ENCODE measurements around the gene DIDO1. TPM values are rescaled to one million over a fixed set of nuclear protein-coding genes. Genes with fewer than 3 reads are reported as not detected.

Gene DIDO1
- total and polyA plus RNA-seq, 2 of the 13 experiments (the other 11 are each of a cell fraction or from before 2014, with no cell fraction given): 75.0 to 75.1 TPM

DNA sequence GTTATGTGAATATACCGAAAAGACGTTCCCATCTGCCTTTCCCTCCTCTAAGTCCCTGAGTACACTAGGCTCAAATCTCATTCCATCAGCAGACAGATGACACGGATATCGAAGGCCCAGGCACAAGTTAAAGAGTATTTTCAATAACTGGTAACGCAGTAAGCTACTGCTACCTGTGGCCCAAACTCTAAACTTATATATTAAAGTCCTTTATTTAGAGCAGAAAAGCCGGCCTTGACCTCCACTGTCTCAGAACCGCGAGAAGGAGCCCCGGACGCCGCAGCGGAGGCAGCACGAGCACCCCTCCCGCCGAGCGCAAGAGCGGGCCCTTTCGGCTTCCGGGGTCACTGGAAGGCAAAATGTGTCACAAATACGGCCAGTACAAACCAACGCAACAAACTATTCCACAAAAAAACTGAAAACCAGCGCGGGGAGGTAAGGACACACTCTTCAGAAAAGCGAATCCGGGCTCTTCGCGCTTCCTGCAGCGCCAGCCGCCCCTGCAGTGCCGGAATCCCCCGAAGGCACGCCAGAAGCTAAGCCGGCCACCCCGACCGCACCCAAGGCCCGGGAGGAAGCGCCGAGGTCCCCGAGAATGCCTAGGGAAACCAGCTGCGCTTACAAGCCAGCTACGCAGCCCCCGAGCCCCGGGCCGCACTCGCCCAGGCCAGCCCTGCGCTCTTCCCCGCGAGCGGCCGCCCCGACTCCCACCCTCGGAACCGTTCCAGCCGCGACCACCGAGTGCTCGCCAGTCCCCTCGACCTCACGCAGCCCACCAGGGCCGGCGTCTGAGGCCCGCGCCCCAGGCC is 681 bp downstream of the DIDO1 start (continued):
- TF ChIP-seq, protein P1, sequence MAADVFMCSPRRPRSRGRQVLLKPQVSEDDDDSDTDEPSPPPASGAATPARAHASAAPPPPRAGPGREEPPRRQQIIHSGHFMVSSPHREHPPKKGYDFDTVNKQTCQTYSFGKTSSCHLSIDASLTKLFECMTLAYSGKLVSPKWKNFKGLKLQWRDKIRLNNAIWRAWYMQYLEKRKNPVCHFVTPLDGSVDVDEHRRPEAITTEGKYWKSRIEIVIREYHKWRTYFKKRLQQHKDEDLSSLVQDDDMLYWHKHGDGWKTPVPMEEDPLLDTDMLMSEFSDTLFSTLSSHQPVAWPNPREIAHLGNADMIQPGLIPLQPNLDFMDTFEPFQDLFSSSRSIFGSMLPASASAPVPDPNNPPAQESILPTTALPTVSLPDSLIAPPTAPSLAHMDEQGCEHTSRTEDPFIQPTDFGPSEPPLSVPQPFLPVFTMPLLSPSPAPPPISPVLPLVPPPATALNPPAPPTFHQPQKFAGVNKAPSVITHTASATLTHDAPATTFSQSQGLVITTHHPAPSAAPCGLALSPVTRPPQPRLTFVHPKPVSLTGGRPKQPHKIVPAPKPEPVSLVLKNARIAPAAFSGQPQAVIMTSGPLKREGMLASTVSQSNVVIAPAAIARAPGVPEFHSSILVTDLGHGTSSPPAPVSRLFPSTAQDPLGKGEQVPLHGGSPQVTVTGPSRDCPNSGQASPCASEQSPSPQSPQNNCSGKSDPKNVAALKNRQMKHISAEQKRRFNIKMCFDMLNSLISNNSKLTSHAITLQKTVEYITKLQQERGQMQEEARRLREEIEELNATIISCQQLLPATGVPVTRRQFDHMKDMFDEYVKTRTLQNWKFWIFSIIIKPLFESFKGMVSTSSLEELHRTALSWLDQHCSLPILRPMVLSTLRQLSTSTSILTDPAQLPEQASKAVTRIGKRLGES (CRISPR knock-in tag; IDR thresholded peaks at IDR 0.05; ENCODE audit: borderline replicate concordance): no peak
- TF ChIP-seq CBX1 (IDR thresholded peaks at IDR 0.05; ENCODE audit: low read depth) (peak; percentile 16), ZSCAN20 (CRISPR knock-in tag; IDR thresholded peaks at IDR 0.05; ENCODE audit: borderline replicate concordance) (0 out of 2 replicates have a peak, but pooled peaks have one; percentile 34), SIN3B (IDR thresholded peaks at IDR 0.05; ENCODE audit: low read length) (0 out of 2 replicates have a peak, but pooled peaks have one; percentile 26), CBX2 (IDR thresholded peaks at IDR 0.05; ENCODE audit: low read depth, low read length) (no peak), CBX2 (CRISPR knock-in tag; IDR thresholded peaks at IDR 0.05; ENCODE audit: low read depth) (no peak; the same call in 1 of the 2 replicates), CHCHD3 (CRISPR knock-in tag; IDR thresholded peaks at IDR 0.05) (no peak), MEIS1 (CRISPR knock-in tag; IDR thresholded peaks at IDR 0.05; ENCODE audit: borderline replicate concordance) (0 out of 2 replicates have a peak, but pooled peaks have one; percentile 7), ZNF639 (CRISPR knock-in tag; conservative IDR thresholded peaks at IDR 0.05) (no peak), MAX (IDR thresholded peaks at IDR 0.05) (no peak; the same call in 1 of the 2 replicates), HNRNPLL (IDR thresholded peaks at IDR 0.05; ENCODE audit: low read depth, low read length, poor library complexity, severe bottlenecking) (no peak), ZNF569 (CRISPR knock-in tag; IDR thresholded peaks at IDR 0.05; ENCODE audit: borderline replicate concordance) (0 out of 2 replicates have a peak, but pooled peaks have one; percentile 30), ZNF281 (CRISPR knock-in tag; IDR thresholded peaks at IDR 0.05; ENCODE audit: borderline replicate concordance) (no peak), MEIS2 (CRISPR knock-in tag; IDR thresholded peaks at IDR 0.05) (no peak), ZC3H4 (CRISPR knock-in tag; IDR thresholded peaks at IDR 0.05; ENCODE audit: borderline replicate concordance) (no peak)
- TF ChIP-seq, protein P2, sequence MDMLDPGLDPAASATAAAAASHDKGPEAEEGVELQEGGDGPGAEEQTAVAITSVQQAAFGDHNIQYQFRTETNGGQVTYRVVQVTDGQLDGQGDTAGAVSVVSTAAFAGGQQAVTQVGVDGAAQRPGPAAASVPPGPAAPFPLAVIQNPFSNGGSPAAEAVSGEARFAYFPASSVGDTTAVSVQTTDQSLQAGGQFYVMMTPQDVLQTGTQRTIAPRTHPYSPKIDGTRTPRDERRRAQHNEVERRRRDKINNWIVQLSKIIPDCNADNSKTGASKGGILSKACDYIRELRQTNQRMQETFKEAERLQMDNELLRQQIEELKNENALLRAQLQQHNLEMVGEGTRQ (IDR thresholded peaks at IDR 0.05; ENCODE audit: low read depth, low read length): no peak
- TF ChIP-seq, protein P2 (CRISPR knock-in tag; IDR thresholded peaks at IDR 0.05; ENCODE audit: borderline replicate concordance): no peak; the same call in 1 of the 2 replicates
- TF ChIP-seq, protein P3, sequence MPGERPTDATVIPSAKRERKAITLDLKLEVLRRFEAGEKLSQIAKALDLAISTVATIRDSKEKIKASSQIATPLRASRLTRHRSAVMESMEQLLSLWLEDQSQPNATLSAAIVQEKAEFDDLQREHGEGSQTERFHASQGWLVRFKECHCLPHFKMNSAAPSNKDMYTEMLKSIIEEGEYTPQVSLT (CRISPR knock-in tag; IDR thresholded peaks at IDR 0.05; ENCODE audit: borderline replicate concordance, low read depth): no peak; the same call in 1 of the 2 replicates

Data from HepG2 (cell line).